Measurements from ENCODE around the gene RNU6-1.

Gene RNU6-1

DNA sequence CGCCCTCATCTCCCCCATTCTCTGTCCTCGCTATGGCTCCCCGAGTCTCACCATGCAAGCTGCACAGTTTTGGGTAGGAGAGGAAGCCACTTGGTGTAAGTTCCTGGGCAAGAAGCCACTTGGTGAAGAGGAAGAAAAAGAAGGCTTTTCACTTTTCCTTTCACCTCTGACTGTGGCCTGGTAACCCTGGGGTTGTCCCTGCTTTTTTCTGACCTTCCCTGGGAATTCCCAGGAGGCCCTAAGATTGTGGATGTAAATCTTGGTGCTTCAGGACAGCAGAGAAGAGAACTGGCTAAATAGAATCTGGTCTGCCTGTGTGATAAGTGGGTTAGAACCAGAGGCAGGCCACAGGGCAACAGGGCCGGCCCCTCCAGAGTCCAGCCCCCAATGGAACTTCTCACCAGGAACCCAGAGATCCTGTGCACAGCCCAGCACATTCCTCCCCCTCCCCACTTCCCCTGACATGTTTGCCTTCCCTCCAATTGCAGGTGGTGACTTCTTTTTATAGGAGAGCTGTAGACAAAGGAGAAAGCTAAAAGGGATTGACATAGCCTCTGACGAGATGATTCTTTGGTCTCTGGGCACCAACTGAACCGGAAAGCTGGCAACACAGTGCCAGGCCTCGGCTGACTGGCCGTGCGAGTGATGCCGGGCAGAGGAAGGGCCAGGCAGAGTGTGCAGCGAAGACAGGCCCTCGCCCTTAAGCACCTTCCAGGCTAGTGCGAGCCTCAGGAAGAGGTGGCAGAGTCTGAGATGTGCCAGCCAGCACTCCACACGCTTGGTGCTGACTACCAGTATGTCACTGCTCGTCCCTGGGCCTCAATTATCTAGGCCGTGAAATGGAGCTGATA, 34.0 kb downstream of the RNU6-1 start:
- Histone ChIP-seq H3K4me2 (peak overlapping the region; percentile 77), H3K9ac (peak overlapping the region; percentile 72), H3K4me3 (no peak overlapping the region), H3K27ac (peak overlapping the region; percentile 91), H4K20me1 (no peaks in the 10 kb centered on the region), H3K4me1 (peaks cover 68% of the 10 kb centered on the region), H3K36me3 (peaks cover 13% of the 10 kb centered on the region; the same call in 1 of the 2 replicates), H3K27me3 (no peaks in the 10 kb centered on the region; the same call in 1 of the 2 replicates), H3K9me3 (no peaks in the 10 kb centered on the region)
- no peak for TF ChIP-seq Cebpa-rat (IDR thresholded peaks at IDR 0.05)

DNA sequence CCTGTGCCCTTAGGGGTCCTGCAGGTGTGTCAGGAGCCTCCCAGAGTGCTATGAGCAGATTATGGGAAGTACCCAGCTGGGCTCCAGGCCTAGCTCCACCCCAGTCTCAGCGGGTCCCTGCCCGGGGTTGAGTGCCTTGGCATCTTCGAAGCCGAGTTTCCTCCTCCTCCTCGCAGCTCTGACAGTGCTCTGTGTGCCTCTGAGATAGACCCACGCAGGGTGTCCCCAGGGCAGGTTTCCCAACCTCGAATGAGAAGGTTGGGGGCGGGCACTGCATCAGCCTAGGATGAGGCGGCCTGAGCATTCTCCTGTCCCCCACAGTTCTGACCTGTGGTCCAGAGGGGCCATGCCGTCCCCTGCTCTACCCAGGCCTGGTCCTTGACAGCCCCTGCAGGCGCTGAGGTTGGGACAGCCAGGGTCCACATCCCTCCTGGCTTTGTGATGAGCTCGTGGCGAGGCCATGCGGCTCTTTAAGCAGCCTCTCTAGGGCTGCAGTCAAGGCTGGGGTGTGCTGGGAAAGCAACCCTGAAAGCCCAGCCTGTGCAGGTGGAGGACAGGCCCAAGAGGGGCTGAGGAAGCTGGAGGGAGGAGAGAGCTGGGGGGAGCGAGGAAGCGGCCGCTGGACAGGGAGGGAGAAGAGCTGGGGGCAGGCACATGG, 34.7 kb downstream of the RNU6-1 start:
- no peak for TF ChIP-seq Cebpa-rat (IDR thresholded peaks at IDR 0.05)
- Histone ChIP-seq H4K20me1 (no peaks in the 10 kb centered on the region), H3K4me1 (peaks cover 64% of the 10 kb centered on the region), H3K4me2 (peak overlapping the region; percentile 77), H3K36me3 (peaks cover 13% of the 10 kb centered on the region; the same call in 1 of the 2 replicates), H3K27ac (peak overlapping the region; percentile 91), H3K9ac (peak overlapping the region; percentile 72), H3K27me3 (no peaks in the 10 kb centered on the region; the same call in 1 of the 2 replicates), H3K9me3 (no peaks in the 10 kb centered on the region), H3K4me3 (no peak overlapping the region)

DNA sequence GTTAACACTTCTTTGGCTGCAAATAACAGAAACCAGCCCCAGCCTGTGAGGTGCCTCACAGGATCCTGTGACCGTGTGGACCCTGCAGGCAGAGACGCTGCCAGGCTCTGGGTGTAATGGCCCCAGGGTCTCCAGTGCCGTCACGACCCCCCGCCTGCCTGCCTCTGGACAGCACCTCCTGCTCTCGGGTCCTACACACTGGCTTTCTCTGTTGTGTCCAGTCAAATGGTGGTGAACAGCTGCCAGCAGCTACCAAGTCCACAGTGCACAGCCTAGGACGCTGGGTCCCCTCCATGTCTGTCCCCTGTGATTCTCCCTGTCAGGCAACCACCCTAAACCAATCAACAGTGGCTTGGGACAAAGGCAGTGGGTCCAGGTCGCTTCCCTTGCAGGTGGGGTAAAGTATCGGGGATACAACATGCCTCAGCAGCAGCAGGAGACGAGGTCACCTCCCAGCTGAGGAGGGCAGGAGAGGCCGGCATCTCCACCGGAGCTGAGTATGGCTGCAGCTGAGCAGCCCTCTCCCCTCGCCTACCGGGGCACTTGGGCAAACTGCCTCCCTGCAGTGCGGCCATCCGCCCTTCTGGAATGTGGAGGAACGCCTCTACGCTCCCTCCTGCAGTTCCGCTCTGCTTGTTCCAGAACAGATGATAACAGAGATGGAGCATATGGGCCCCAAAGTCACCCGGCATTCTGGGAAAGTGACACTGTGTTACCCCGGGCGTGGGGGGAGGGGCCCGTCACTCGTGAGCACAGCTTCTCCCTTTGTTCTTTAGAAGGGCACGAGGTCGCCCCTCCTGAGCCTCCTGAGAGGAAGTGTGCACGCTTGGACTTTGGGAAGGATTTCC, 35.6 kb downstream of the RNU6-1 start:
- Histone ChIP-seq H3K36me3 (peaks cover 8% of the 10 kb centered on the region; the same call in 1 of the 2 replicates), H3K4me2 (peak overlapping the region; percentile 77), H3K9me3 (no peaks in the 10 kb centered on the region), H3K4me1 (peaks cover 64% of the 10 kb centered on the region), H3K4me3 (no peak overlapping the region), H3K27me3 (no peaks in the 10 kb centered on the region; the same call in 1 of the 2 replicates), H3K27ac (peak overlapping the region; percentile 91), H3K9ac (peak overlapping the region; percentile 72; the same call in 1 of the 2 replicates), H4K20me1 (no peaks in the 10 kb centered on the region)
- no peak for TF ChIP-seq Cebpa-rat (IDR thresholded peaks at IDR 0.05)

DNA sequence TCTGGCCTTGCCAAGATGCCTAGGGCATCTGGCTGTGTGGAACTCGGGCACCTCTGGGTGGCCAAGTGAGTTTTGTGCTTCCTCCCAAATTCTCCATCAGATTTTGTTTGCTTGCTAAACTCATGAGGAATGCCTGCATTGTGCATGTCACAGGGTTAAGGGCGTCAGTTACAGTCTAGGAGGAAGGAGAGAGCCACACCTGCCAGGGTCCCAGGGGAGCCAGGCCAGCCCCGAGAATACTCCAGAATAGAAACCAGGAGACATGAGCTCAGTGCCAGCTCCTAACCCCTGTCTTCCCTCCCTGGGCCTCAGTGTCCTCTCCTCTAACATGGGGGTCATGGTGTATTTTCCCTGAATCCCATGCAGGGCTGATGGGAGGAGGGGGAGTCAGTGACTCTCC, 36.5 kb downstream of the RNU6-1 start:
- Histone ChIP-seq H3K4me1 (peaks cover 64% of the 10 kb centered on the region), H3K27ac (peak overlapping the region; percentile 91), H3K27me3 (no peaks in the 10 kb centered on the region), H3K4me2 (peak overlapping the region; percentile 77), H4K20me1 (no peaks in the 10 kb centered on the region), H3K9ac (0 out of 2 replicates have a peak overlapping the region, but pooled peaks have one; percentile 27), H3K36me3 (peaks cover 6% of the 10 kb centered on the region; the same call in 1 of the 2 replicates), H3K4me3 (no peak overlapping the region), H3K9me3 (no peaks in the 10 kb centered on the region)
- no peak for TF ChIP-seq Cebpa-rat (IDR thresholded peaks at IDR 0.05)

DNA sequence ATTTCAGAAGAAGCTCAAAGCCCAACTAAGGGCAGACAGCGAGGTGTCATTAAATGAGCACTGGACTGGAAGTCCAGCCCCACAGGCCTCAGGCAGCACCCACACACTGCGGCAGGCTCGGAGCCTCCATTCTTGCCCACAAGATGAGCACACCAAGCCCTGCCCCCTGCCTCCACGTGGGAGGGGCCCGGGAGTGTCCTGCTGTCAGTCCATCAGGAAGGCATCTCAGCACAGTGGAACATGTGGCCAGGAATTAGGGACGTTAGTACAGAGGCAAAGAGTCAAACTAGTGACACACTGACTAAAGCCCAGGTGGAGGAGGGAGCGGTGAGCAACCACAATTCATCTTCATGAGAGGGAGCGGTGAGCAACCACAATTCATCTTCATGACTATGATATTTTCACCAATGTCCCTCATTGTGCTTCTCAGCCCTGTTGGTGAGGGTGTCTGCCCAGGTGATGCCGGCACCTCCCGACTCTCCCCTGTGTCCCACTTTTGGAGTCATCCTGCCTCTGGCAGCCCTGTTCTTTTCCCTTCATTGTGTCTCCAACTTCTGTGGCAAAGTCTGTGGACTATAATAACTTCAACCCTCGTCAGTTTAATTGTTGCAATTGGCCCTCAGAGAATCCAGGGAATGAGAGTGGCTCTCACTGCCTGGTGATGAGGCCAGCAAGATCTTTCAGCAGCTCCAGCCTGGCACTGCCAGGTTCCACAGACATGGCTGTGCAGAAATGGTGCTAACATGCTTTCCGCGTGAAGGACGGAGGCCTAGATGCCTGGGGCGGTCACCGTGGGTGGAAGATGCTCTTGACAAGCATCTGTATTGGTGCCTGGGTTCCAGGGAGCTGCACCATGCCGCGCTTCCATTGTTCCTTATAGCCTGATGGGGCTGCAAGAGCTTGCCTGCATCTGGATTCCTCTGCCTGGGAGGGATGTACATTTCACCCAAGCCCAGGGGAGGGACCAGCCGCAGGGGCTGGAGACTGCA, 37.6 kb downstream of the RNU6-1 start:
- peak overlapping the region; percentile 91; the same call in 1 of the 2 replicates for H3K27ac ChIP-seq
- H3K9ac ChIP-seq, result no peak overlapping the region
- H3K4me2 ChIP-seq, result peak overlapping the region; percentile 77
- no peak overlapping the region for H3K4me3 ChIP-seq
- H3K9me3 ChIP-seq, result no peaks in the 10 kb centered on the region
- H3K4me1 ChIP-seq, result peaks cover 64% of the 10 kb centered on the region
- TF ChIP-seq Cebpa-rat (IDR thresholded peaks at IDR 0.05), result no peak
- H3K36me3 ChIP-seq, result peaks cover 6% of the 10 kb centered on the region; the same call in 1 of the 2 replicates
- no peaks in the 10 kb centered on the region for H4K20me1 ChIP-seq
- no peaks in the 10 kb centered on the region for H3K27me3 ChIP-seq

DNA sequence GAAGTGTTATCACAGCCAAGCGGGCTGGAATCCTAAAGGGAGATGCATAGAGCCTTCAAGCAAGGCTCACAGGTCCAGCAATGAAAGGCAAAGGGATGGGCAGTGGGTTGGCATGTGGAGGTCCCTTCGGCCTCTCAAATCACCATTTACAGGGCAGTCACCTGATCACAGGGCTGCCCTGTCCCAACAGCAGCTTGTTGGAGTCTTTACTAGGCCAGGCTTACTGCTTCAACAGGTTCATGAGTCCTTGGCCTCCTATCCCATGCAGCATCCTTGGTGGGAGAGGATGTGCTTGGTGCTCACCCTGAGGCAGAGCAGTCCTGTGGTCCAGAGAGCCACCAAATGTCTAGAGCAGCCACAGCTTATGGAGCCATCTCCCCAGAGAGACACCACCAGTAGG, 38.7 kb downstream of the RNU6-1 start:
- H3K4me1 ChIP-seq, result peaks cover 64% of the 10 kb centered on the region
- no peak overlapping the region for H3K9ac ChIP-seq
- H3K9me3 ChIP-seq, result no peaks in the 10 kb centered on the region
- no peak overlapping the region for H3K27ac ChIP-seq
- TF ChIP-seq Cebpa-rat (IDR thresholded peaks at IDR 0.05), result no peak
- H3K4me2 ChIP-seq, result no peak overlapping the region
- H3K36me3 ChIP-seq, result peaks cover 6% of the 10 kb centered on the region; the same call in 1 of the 2 replicates
- no peaks in the 10 kb centered on the region for H3K27me3 ChIP-seq
- H3K4me3 ChIP-seq, result no peak overlapping the region
- H4K20me1 ChIP-seq, result no peaks in the 10 kb centered on the region

DNA sequence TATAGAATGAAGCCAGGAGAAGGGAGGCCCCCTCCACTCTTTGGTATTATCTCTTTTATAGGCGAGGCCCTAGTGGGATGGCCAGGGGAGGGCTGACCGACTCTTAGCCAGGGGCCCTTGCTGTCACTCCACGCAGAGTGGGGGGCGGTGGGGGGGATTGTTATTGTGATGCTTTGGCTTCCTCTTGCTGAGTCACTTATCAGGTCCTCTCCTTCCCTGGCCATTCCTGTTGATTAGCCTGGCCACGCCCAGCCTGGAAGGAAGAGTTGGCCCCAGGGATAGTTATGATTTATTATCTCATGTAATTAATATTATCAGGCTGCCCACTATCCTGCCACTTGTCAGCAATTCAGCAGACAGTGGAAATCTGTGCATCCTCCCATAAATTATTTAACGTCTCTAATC, 40.0 kb downstream of the RNU6-1 start:
- Histone ChIP-seq H3K4me1 (peaks cover 53% of the 10 kb centered on the region), H3K4me2 (no peak overlapping the region)

More for the DNA sequence above, 40.0 kb downstream of the RNU6-1 start:
- H3K9ac ChIP-seq, result no peak overlapping the region
- no peaks in the 10 kb centered on the region for H3K27me3 ChIP-seq
- no peak overlapping the region for H3K27ac ChIP-seq
- no peak for TF ChIP-seq Cebpa-rat (IDR thresholded peaks at IDR 0.05)
- H3K9me3 ChIP-seq, result peaks cover 9% of the 10 kb centered on the region
- peaks cover 6% of the 10 kb centered on the region; the same call in 1 of the 2 replicates for H3K36me3 ChIP-seq
- no peaks in the 10 kb centered on the region for H4K20me1 ChIP-seq
- no peak overlapping the region for H3K4me3 ChIP-seq

All from BLaER1 (cell line).